Renal cortical epithelial cell (primary cell): ENCODE results near the gene C2orf81. TPM values are rescaled to one million over a fixed set of nuclear protein-coding genes. Genes with fewer than 3 reads are reported as not detected.

Source experiments
- DNase-seq: peaks from one replicate; pipeline ENCODE4 v3.0.0-alpha.2; 2011; ENCODE audit warnings: low read depth
- total RNA-seq: library from RNA; depleted of rRNA; stranded (reverse); fragments of >200 nt; gene quantifications from 2 replicates; pipeline ENCODE4 v1.2.3, GENCODE V29; 2014

C2orf81 gene
- total RNA-seq, 1 donor from 2014 or later = 3.9 TPM

DNA sequence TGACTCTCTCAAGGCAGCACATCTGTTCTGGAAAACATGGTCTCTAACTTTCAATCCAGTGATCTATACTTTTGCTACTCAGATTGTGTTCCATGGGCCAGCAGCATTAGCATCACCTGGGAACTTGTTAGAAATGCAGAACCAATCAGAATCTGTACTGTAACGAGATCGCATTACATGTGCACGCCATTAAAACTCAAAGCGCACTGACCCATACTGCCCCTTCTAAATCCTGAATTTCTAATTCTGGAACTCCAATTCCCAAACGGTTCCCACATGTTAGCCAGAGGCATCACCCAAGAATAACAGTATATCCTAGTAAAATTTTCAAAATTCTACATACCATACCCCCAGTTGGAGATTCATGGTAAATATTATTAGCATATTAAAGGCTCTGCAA is 30.8 kb downstream of the C2orf81 start:
- DNase-seq = no peak

GRCh38 chr2:74387346-74387745 is 34.1 kb downstream of the C2orf81 start:
- no peak for DNase-seq

DNA sequence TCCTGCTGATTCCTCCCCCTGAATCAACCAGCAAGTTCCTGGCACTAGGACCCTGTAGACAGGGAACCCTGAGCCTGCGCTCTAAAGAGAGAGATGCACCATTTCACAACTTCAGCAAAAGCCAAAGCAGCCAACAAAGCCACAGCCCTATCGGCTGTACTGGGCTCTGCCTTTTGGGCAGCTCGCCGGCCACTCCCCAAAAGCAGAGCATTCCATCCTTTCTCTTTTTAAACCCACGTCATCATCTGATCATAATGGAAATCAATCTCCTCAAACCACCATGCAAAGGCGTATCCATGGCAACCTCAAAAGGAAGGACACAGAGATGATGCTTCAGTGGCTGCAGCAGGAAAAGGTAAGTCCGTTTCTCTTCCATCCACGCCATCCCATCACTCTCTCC is 36.0 kb downstream of the C2orf81 start:
- no peak for DNase-seq

- DNase-seq = no peak
These were observed 37.4 kb downstream of the C2orf81 start for GRCh38 chr2:74384051-74384450.

DNA sequence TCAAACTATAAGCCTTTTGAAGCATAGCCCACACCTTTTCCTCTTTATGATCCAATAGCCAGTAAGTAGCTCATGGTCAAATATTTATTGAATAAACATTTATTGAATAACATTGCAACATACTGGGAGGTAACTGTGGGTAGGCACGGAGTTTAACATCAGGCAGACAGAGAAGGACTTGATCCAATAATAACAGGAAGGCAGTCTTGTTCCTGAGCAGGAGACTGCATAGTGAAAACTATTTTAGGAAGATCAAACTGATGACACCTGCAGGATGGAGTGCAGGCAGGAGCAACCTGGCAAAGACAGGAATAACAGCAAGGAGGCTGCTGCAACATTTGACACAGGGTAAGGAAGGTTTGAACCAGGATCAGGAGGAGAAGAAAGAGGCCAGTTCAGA is 38.2 kb downstream of the C2orf81 start:
- DNase-seq = peak; percentile 30

DNA sequence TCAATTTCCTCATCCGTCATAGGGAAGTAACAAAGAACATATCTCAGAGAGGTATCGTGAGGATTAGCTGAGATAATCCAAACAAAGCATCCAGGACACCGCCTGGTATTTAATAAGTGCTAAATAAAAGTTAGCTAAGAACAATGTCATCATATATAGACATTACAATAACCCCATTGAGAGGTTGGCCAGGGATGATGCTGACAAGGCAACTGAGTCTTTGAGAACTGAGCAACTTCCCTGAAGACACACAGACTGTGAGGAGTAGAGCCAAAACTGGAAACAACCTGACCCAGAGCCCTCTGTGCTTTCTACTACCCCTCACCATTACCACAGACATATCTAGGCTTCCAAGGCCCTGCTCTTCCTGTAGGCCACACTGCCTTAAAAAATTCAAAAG is 39.7 kb downstream of the C2orf81 start:
- no peak for DNase-seq

GRCh38 chr2:74379851-74380789 is 41.3 kb downstream of the C2orf81 start, which contains the start of gene DCTN1:
TSS of gene DCTN1 (minus strand) at chr2:74380311. CDS start at chr2:74380037, 274 bp downstream.
- peak; percentile 41 for DNase-seq

GRCh38 chr2:74378007-74378406 is 43.4 kb downstream of the C2orf81 start:
- no peak for DNase-seq

DNA sequence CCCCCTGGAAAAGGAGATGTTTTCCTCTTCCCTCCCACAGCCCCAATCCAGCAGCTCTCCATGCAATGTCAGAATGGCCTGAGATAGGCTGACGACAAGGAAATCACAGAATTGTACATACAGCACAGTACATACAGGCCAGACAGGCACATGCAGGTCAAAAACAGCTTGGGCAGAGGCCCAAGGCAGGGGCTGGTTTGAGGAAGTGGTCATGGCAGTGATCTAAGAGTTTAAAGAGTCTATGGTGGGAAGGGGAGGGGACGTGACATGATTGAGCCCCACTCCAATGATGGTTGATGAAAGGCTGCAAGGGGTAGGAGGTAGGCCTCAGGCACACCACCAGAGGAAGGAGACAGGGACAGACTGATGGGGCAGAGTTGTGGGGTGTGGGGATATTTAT is 45.6 kb downstream of the C2orf81 start:
- no peak for DNase-seq

DNA sequence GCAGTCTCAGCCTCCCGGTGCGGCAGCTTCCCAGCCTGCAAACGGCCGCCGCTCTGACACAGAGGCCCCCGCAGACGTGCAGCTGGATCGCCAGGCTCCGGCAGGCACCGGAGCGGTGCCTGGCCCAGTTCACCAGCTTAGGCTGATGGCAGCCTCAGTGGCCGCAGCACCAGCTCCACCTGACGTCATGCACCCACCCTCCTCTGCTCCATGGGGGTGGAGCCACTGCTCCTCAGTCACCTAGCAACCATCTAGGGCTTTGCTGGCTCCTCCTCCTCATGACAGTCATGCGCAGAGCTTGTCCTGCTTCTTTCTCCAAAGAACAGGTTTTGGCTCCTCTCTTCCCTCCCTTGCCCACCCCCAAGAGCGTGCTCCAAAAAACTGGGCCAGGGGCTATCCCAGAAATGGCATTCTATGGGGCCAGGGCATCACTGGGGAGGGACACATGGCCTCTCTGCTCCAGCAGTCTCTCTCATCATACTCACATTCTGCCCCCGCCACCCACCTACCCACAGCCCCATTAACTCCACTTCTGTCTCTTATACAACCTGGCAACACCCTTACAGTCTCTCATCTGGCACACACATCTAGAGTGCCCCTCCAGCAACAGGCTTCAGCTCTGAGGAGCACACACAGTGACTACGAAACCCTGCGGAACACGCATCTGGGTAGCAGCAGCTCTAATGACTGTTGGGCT is 46.8 kb downstream of the C2orf81 start:
- peak; percentile 71 for DNase-seq

DNA sequence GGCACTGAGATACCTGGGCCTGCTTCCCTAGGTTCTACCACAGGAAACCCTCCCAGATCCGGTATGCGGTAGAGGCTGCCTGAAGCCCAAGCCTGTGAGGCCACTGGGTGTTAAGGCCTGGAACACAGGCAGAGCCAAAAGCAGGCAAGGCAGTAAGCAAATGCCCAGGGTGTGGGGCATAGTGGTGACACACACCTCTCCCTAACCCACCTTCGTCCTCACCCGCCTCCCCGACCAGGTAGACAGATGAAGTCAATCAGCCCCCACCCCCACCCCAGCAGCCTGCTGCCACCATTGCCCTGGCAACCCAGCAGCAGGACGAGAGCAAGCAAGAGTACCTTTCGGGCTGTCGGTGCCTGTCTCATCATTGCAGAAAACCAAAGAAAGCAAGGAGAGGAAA is 47.4 kb downstream of the C2orf81 start:
- DNase-seq = no peak

DNA sequence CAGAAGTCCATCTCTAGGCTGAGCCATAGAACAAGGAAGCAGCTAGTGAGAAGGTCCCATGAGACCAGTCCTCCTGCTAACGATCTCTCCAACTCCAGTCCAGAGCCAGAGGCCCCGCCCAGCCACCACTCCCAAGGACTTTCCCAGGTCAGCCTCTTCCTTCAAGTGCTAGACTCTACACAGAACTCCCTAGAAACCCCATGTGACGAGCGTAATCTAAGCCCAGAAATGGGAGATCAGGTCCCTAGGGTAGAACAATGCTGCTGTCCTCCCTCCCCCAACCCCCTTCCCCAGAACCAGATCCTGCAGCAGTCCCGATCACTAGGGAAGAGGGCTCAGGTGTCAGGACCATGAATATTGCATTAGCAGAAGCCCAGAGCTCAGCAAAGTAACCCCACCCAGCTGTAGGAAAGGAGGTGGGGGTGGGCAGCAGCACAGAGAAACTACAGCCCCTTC is 48.2 kb downstream of the C2orf81 start:
- no peak for DNase-seq

DNA sequence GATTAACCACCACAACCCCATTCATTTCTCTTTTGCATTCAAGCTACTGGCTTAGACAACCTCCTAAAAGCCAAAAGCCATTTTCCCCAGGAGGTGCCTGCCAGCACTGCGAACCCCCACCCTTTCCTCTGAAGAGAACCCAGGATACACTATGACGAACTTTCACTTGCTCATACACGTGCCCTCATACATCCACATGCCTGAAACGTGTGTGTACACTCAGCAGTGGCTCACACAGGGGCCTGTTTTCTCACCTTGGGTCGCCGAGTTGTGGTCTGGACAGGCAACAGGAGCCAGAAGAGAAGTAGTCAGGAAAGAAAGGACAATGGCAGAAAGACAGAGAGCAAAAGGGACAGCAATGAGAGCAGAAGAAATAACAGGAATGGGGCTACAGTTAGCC is 48.7 kb downstream of the C2orf81 start:
- DNase-seq = no peak

DNA sequence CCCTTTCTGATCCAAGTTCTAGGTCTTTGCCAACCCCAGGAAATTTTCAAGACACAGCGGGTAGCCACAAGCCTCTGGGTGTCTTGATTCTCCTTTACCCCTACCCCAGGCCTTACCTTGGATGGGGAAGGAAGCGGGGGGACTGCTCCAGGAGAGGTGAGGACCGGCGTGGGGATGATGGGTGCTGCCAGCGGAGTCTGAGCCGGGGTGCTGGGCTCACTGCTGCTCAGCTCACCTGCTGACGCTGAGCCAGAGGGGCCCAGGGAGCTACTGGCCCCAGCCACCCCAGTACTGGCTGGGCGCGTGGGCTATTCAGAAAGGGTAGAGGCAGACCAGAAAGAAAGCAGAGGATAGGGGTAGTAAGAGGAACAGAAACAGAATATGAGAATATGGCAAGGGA is 50.0 kb downstream of the C2orf81 start:
- no peak for DNase-seq

DNA sequence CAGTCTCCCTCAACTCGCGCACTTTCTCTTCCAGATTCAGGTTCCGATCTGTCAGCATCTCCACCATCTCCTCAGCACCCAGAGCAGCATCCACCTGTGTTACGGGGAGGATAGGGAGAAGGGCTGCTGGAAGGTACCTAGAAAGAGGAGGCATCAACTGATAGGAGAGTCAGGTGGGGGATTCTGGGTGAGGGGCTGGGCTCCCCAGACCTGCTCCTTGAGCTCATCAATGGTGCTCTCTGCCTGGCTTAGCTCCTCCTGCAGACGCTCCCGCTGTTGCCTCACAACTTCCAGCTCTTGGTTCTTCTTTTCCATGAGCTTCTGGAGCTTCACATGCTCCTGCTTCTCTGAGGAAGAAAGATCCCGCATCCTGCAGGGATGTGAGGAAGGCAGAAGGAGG is 51.4 kb downstream of the C2orf81 start:
- DNase-seq = no peak

GRCh38 chr2:74368499-74368898 is 52.9 kb downstream of the C2orf81 start:
- no peak for DNase-seq

DNA sequence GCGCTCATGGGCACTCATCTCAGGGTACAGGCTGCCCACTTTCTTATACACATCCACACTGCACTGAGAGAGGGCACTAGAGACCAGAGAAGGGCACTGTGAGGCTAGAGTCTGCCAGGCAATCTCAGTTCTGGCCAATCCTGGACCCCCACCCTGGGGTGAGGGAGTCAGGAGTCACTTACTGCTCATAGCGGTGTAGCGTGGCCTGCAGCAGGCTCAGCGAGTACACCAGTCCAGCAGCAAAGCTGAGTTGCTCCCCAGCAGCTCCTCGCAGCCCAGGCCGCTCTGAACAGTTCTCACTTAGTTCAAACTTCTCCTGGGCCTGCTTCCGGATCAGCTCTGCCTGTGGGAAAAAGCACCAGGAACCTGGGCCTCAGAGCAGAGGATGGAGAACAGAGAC is 53.6 kb downstream of the C2orf81 start:
- DNase-seq = no peak

- DNase-seq = no peak
These were observed 55.4 kb downstream of the C2orf81 start for GRCh38 chr2:74366036-74366435.

- DNase-seq = no peak
These were observed 56.6 kb downstream of the C2orf81 start for GRCh38 chr2:74364533-74365505.
